Measurements from ENCODE around the gene EDC3. TPM values are rescaled to one million over a fixed set of nuclear protein-coding genes. Genes with fewer than 3 reads are reported as not detected.

The EDC3 gene
- total RNA-seq, 1 experiment from 2014 or later: 62.0 TPM

DNA sequence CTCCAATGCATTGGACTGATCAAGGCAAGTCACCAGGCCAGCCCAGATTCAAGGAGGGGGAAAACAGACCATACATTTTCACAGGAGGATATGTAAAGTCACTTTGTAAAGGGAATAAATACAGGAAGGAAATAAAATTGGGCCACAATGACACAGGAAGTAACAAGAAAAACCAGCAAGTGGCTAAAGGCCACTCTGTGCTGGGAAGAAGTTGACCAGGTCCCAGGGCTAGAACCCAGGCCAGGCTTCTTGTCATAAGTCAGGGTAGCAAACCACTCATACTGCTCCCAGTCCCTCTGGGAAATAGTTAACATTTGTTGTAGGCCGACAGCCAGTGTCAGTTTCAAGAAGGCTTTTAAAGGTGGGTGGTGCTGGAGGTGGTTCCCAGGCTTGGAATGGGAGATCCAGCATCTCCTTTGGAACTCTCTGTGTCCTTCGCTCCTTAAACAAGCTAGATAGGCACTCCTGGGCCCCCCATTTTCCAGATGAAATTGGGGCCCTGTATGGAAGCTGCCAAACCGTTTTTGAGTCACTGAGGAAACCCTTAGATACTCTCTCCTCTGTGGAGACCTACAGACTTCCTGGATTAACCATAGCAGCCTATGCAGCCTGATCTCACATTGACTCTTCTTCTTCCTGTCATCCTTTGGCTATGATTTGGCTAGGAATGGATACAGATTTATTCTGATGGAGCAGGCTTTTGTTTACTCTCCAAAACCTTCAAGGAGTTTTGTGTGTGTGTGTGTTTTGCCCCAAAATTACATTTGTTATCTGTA, 14.7 kb upstream of the EDC3 start:
- ChIA-PET CTCF (no interaction called here), POLR2A (no interaction called here)
- DNase-seq: no peak
- H3K4me3 ChIP-seq (ENCODE audit: low read depth, low read length): no peak overlapping the region
- intact Hi-C loops (cut with micrococcal nuclease; ENCODE audit: unreplicated experiment): no loop called here
- H3K36me3 ChIP-seq (ENCODE audit: control insufficient read depth, insufficient read depth, low read length): no peaks in the 10 kb centered on the region
- no peaks in the 10 kb centered on the region for H3K9me3 ChIP-seq
- no peak for TF ChIP-seq CTCF (IDR thresholded peaks at IDR 0.05; ENCODE audit: insufficient read depth in 1 of 2, low read depth in 1 of 2, low read length in 1 of 2, severe bottlenecking in 1 of 2, unreplicated experiment in 1 of 2)
- Mint-ChIP-seq H3K9me3 (ENCODE audit: unreplicated experiment) (no peaks in the 10 kb centered on the region), H3K27ac (ENCODE audit: unreplicated experiment) (no peak overlapping the region), H3K4me1 (ENCODE audit: low read depth, unreplicated experiment) (no peaks in the 10 kb centered on the region), H3K27me3 (ENCODE audit: insufficient read depth, unreplicated experiment) (no peaks in the 10 kb centered on the region), H3K4me3 (ENCODE audit: unreplicated experiment) (no peak overlapping the region), H3K36me3 (ENCODE audit: insufficient read depth, unreplicated experiment) (no peaks in the 10 kb centered on the region)
- H3K27me3 ChIP-seq (replicated peaks; ENCODE audit: control insufficient read depth, insufficient read depth, low read length): no peaks in the 10 kb centered on the region
- BruUV-seq (replicated peaks): no TSS peak
- H3K4me1 ChIP-seq: no peaks in the 10 kb centered on the region

- CTCF ChIA-PET: no interaction called here
- BruUV-seq (replicated peaks): no TSS peak
- Histone ChIP-seq H3K36me3 (ENCODE audit: control insufficient read depth, insufficient read depth, low read length) (no peaks in the 10 kb centered on the region), H3K4me1 (no peaks in the 10 kb centered on the region), H3K9me3 (no peaks in the 10 kb centered on the region), H3K27me3 (replicated peaks; ENCODE audit: control insufficient read depth, insufficient read depth, low read length) (no peaks in the 10 kb centered on the region), H3K4me3 (ENCODE audit: low read depth, low read length) (no peak overlapping the region)
- intact Hi-C loops (cut with micrococcal nuclease; ENCODE audit: unreplicated experiment): no loop called here
- Mint-ChIP-seq H3K9me3 (ENCODE audit: unreplicated experiment) (no peaks in the 10 kb centered on the region), H3K27me3 (ENCODE audit: insufficient read depth, unreplicated experiment) (no peaks in the 10 kb centered on the region), H3K4me3 (ENCODE audit: unreplicated experiment) (no peak overlapping the region), H3K4me1 (ENCODE audit: low read depth, unreplicated experiment) (no peaks in the 10 kb centered on the region), H3K36me3 (ENCODE audit: insufficient read depth, unreplicated experiment) (no peaks in the 10 kb centered on the region), H3K27ac (ENCODE audit: unreplicated experiment) (no peak overlapping the region)
- no peak for TF ChIP-seq CTCF (IDR thresholded peaks at IDR 0.05; ENCODE audit: insufficient read depth in 1 of 2, low read depth in 1 of 2, low read length in 1 of 2, severe bottlenecking in 1 of 2, unreplicated experiment in 1 of 2)
- DNase-seq: no peak
- POLR2A ChIA-PET: no interaction called here
Observed at GRCh38 chr15:74709892-74710291, 14.1 kb upstream of the EDC3 start.

DNA sequence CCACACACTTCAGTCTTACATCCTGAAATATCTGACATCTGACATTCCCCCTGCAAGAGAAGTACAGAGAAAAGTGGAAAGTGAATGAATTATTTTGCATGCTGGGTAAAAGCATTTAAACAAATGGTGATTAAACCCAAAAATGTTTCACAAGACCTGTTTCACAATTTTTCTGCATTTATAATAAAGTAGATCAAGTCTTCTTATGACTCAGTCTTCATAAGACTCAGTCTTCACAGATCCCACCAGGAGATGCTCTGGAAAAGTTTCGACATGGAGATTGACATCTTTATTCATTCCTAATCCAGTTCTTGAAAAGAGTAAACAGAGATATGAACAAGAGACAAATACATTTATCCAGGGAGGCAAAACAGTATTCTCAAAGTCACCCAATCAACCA, 13.2 kb upstream of the EDC3 start:
- no peaks in the 10 kb centered on the region for H3K27me3 ChIP-seq (replicated peaks; ENCODE audit: control insufficient read depth, insufficient read depth, low read length)
- BruUV-seq (replicated peaks): no TSS peak
- H3K4me1 ChIP-seq: no peaks in the 10 kb centered on the region
- H3K36me3 Mint-ChIP-seq (ENCODE audit: insufficient read depth, unreplicated experiment): no peaks in the 10 kb centered on the region
- no peaks in the 10 kb centered on the region for H3K4me1 Mint-ChIP-seq (ENCODE audit: low read depth, unreplicated experiment)
- H3K4me3 Mint-ChIP-seq (ENCODE audit: unreplicated experiment): no peak overlapping the region
- no peak for TF ChIP-seq CTCF (IDR thresholded peaks at IDR 0.05; ENCODE audit: insufficient read depth in 1 of 2, low read depth in 1 of 2, low read length in 1 of 2, severe bottlenecking in 1 of 2, unreplicated experiment in 1 of 2)
- CTCF ChIA-PET: interaction anchor here (1.2 kb wide), 1 partner anchor 61 kb away, joined by 3 read pairs; no protein-coding TSS in a partner anchor
- no peak overlapping the region for H3K4me3 ChIP-seq (ENCODE audit: low read depth, low read length)
- no peaks in the 10 kb centered on the region for H3K27me3 Mint-ChIP-seq (ENCODE audit: insufficient read depth, unreplicated experiment)
- POLR2A ChIA-PET: no interaction called here
- no peaks in the 10 kb centered on the region for H3K9me3 ChIP-seq
- H3K36me3 ChIP-seq (ENCODE audit: control insufficient read depth, insufficient read depth, low read length): no peaks in the 10 kb centered on the region
- H3K27ac Mint-ChIP-seq (ENCODE audit: unreplicated experiment): no peak overlapping the region
- H3K9me3 Mint-ChIP-seq (ENCODE audit: unreplicated experiment): no peaks in the 10 kb centered on the region
- no peak for DNase-seq
- intact Hi-C loops (cut with micrococcal nuclease; ENCODE audit: unreplicated experiment): no loop called here

Measured in Caco-2 (cell line).